Ascending aorta (tissue), 2 donors: ENCODE results near the gene CCDC12. TPM values are rescaled to one million over a fixed set of nuclear protein-coding genes. Genes with fewer than 3 reads are reported as not detected.
"Not testable (repeated sequence)": the region's sequence is repeated elsewhere in the genome, so short reads cannot be mapped to it uniquely, and the experiment has no call there.

ENCODE experiments used
- DNase-seq, 2 donors: peaks; one replicate each; pipeline ENCODE4 v3.0.0-alpha.2; 2019; ENCODE audit warnings: low spot score in 2 of 2
- H3K27ac ChIP-seq, 2 donors: fragments of 200-600 bp; sonication (generic); one replicate each; pipeline ENCODE4 v1.5.1; 2016 to 2017; ENCODE audit warnings: mild to moderate bottlenecking in 1 of 2
- H3K27me3 ChIP-seq: fragments of 200-600 bp; sonication (generic); one replicate; pipeline ENCODE4 v1.5.1; 2017
- H3K36me3 ChIP-seq, 2 donors: fragments of 200-600 bp; sonication (generic); one replicate each; pipeline ENCODE4 v1.5.1; 2016
- H3K4me1 ChIP-seq, 2 donors: fragments of 200-600 bp; sonication (generic); one replicate each; pipeline ENCODE4 v1.5.1; 2016 to 2017; ENCODE audit warnings: mild to moderate bottlenecking in 1 of 2
- H3K4me3 ChIP-seq, 2 donors: fragments of 200-600 bp; sonication (generic); one replicate each; pipeline ENCODE4 v1.5.1; 2016 to 2017; ENCODE audit warnings: mild to moderate bottlenecking in 1 of 2
- H3K9me3 ChIP-seq, 2 donors: fragments of 200-600 bp; sonication (generic); one replicate each; pipeline ENCODE4 v1.5.1; 2016
- CTCF ChIP-seq, 3 experiments: fragments of 200-600 bp in 2 of 3; fragments of 450-650 bp in 1 of 3; sonication (generic) in 2 of 3; IDR thresholded peaks; one replicate each; pipeline ENCODE4 v1.5.1; 2016 to 2019; ENCODE audit warnings: antibody characterized with exemption in 3 of 3, mild to moderate bottlenecking in 1 of 3, moderate library complexity in 1 of 3
- intact Hi-C: fragments of 100-400 bp; cut with DNase I; formaldehyde crosslinking; loops from one replicate; pipeline ENCODE4 v1.15.1; 2023
- total RNA-seq: library from RNA; depleted of rRNA; stranded (reverse); fragments of >200 nt; gene quantifications from one replicate; pipeline ENCODE4 v1.1.0, GENCODE V29; 2016

The CCDC12 gene
- total RNA-seq, 1 donor from 2014 or later: 34.3 TPM

- TF ChIP-seq CTCF (IDR thresholded peaks at IDR 0.05): no peak
- no peak for DNase-seq
- intact Hi-C loops: no loop called here
- H3K4me3 ChIP-seq: no peak overlapping the region
- no peak overlapping the region for H3K27ac ChIP-seq
- peaks cover 4 to 13% of the 10 kb centered on the region in 2 donors for H3K4me1 ChIP-seq
- no peaks in the 10 kb centered on the region for H3K27me3 ChIP-seq
- H3K36me3 ChIP-seq: peaks cover 0 to 5% of the 10 kb centered on the region in 2 donors
- H3K9me3 ChIP-seq: no peaks in the 10 kb centered on the region
These were observed 11.4 kb downstream of the CCDC12 start for GRCh38 chr3:46965151-46965550.

GRCh38 chr3:46964038-46964590 lies 12.4 kb downstream of the CCDC12 start:
- DNase-seq, H3K36me3 ChIP-seq, H3K4me3 ChIP-seq, H3K27me3 ChIP-seq, H3K9me3 ChIP-seq, H3K27ac ChIP-seq, intact Hi-C loops: not testable (repeated sequence)
- H3K4me1 ChIP-seq: peaks cover 7 to 20% of the 10 kb centered on the region in 2 donors

GRCh38 chr3:46962990-46963389 lies 13.6 kb downstream of the CCDC12 start:
- H3K36me3 ChIP-seq: peaks cover 0 to 5% of the 10 kb centered on the region in 2 donors
- no peaks in the 10 kb centered on the region for H3K9me3 ChIP-seq
- peaks cover 7 to 20% of the 10 kb centered on the region in 2 donors for H3K4me1 ChIP-seq
- no peak for DNase-seq
- H3K27ac ChIP-seq: no peak overlapping the region
- no peak overlapping the region for H3K4me3 ChIP-seq
- no peaks in the 10 kb centered on the region for H3K27me3 ChIP-seq
- TF ChIP-seq CTCF (IDR thresholded peaks at IDR 0.05): no peak
- intact Hi-C loops: no loop called here

GRCh38 chr3:46962427-46962826 lies 14.1 kb downstream of the CCDC12 start:
- no peaks in the 10 kb centered on the region for H3K27me3 ChIP-seq
- intact Hi-C loops: no loop called here
- H3K9me3 ChIP-seq: no peaks in the 10 kb centered on the region
- no peak for DNase-seq
- peaks cover 7 to 20% of the 10 kb centered on the region in 2 donors for H3K4me1 ChIP-seq
- H3K36me3 ChIP-seq: peaks cover 0 to 5% of the 10 kb centered on the region in 2 donors
- H3K27ac ChIP-seq: no peak overlapping the region
- TF ChIP-seq CTCF (IDR thresholded peaks at IDR 0.05): no peak
- H3K4me3 ChIP-seq: no peak overlapping the region

GRCh38 chr3:46960835-46961234 lies 15.7 kb downstream of the CCDC12 start:
- Histone ChIP-seq H3K4me1 (peaks cover 7 to 20% of the 10 kb centered on the region in 2 donors), H3K27ac (peak overlapping the region; percentile 51 to 72), H3K36me3 (peaks cover 0 to 5% of the 10 kb centered on the region in 2 donors), H3K9me3 (no peaks in the 10 kb centered on the region), H3K4me3 (no peak overlapping the region), H3K27me3 (no peaks in the 10 kb centered on the region)
- no peak for TF ChIP-seq CTCF (IDR thresholded peaks at IDR 0.05)
- no peak for DNase-seq
- intact Hi-C loops: no loop called here

- DNase-seq: no peak
- intact Hi-C loops: no loop called here
These were observed 16.4 kb downstream of the CCDC12 start for GRCh38 chr3:46960081-46960701.

More at GRCh38 chr3:46960081-46960701, 16.4 kb downstream of the CCDC12 start:
- H3K27me3 ChIP-seq: no peaks in the 10 kb centered on the region
- peak overlapping the region; percentile 51 to 72 for H3K27ac ChIP-seq
- no peak overlapping the region for H3K4me3 ChIP-seq
- H3K36me3 ChIP-seq: no peaks in the 10 kb centered on the region
- no peaks in the 10 kb centered on the region for H3K9me3 ChIP-seq
- no peak for TF ChIP-seq CTCF (IDR thresholded peaks at IDR 0.05)
- peaks cover 7 to 23% of the 10 kb centered on the region in 2 donors for H3K4me1 ChIP-seq
